ENCODE measurements around the gene GIT2. TPM values are rescaled to one million over a fixed set of nuclear protein-coding genes. Genes with fewer than 3 reads are reported as not detected.

The GIT2 gene
- total RNA-seq, 2 donors from 2014 or later, result 24.8 to 26.8 TPM

GRCh38 chr12:109998241-109998903, 2.2 kb upstream of the GIT2 start:
- Histone ChIP-seq H3K27ac (peak overlapping the region; percentile 52 to 79), H3K4me1 (peaks cover 0 to 37% of the 10 kb centered on the region in 2 donors), H3K36me3 (peaks cover 5% of the 10 kb centered on the region), H3K4me3 (peak overlapping the region; percentile 96 to 99), H3K9me3 (no peaks in the 10 kb centered on the region), H3K27me3 (no peaks in the 10 kb centered on the region)
- TF ChIP-seq CTCF (IDR thresholded peaks at IDR 0.05), result no peak
- no peak for DNase-seq (ENCODE audit: low spot score)

GRCh38 chr12:109997393-109997792, 1.2 kb upstream of the GIT2 start:
- DNase-seq (ENCODE audit: low spot score), result no peak
- Histone ChIP-seq H3K9me3 (no peaks in the 10 kb centered on the region), H3K27ac (no peak overlapping the region), H3K36me3 (no peaks in the 10 kb centered on the region), H3K4me1 (peaks cover 0 to 39% of the 10 kb centered on the region in 2 donors), H3K4me3 (no peak overlapping the region), H3K27me3 (no peaks in the 10 kb centered on the region)
- no peak for TF ChIP-seq CTCF (IDR thresholded peaks at IDR 0.05)

GRCh38 chr12:109996483-109996853, 300 bp upstream of the GIT2 start:
- DNase-seq (ENCODE audit: low spot score), result peak; percentile 4
- H3K4me3 ChIP-seq, result peak overlapping the region; percentile 97 to 100
- peaks cover 0 to 36% of the 10 kb centered on the region in 2 donors for H3K4me1 ChIP-seq
- H3K27me3 ChIP-seq, result no peaks in the 10 kb centered on the region
- H3K36me3 ChIP-seq, result no peaks in the 10 kb centered on the region
- no peaks in the 10 kb centered on the region for H3K9me3 ChIP-seq
- TF ChIP-seq CTCF (IDR thresholded peaks at IDR 0.05), result no peak
- H3K27ac ChIP-seq, result peak overlapping the region; percentile 80 to 89

GRCh38 chr12:109995361-109995685, 845 bp downstream of the GIT2 start:
- Histone ChIP-seq H3K36me3 (peaks cover 8% of the 10 kb centered on the region), H3K27me3 (no peaks in the 10 kb centered on the region), H3K4me3 (peak overlapping the region; percentile 97 to 100), H3K4me1 (peaks cover 0 to 34% of the 10 kb centered on the region in 2 donors), H3K27ac (peak overlapping the region; percentile 80 to 89), H3K9me3 (no peaks in the 10 kb centered on the region)
- peak; percentile 57 for DNase-seq (ENCODE audit: low spot score)
- TF ChIP-seq CTCF (IDR thresholded peaks at IDR 0.05), result no peak

GRCh38 chr12:109994401-109995175, 1.6 kb downstream of the GIT2 start:
- Histone ChIP-seq H3K27ac (peak overlapping the region in 1 of 2 donors; percentile 89), H3K36me3 (peaks cover 9% of the 10 kb centered on the region), H3K4me3 (peak overlapping the region; percentile 97 to 100), H3K4me1 (peaks cover 0 to 30% of the 10 kb centered on the region in 2 donors), H3K9me3 (no peaks in the 10 kb centered on the region), H3K27me3 (no peaks in the 10 kb centered on the region)
- DNase-seq (ENCODE audit: low spot score), result peak; percentile 1
- no peak for TF ChIP-seq CTCF (IDR thresholded peaks at IDR 0.05)

Measured in right atrium auricular region (tissue), 2 donors.